SK-N-SH treated with all-trans-retinoic acid at 6 μM for 48 hours (cell line): Measurements from ENCODE around the gene TSPAN18.

Experiments
- ATAC-seq: fragments of 200-7000 bp; cut with Tn5 transposase; 3 replicates; pipeline ENCODE4 v1.9.1; 2020; ENCODE audit warnings: mild to moderate bottlenecking, moderate library complexity
- ARNTL ChIP-seq: fragments of 450-650 bp; formaldehyde crosslinking; IDR thresholded peaks from 2 replicates; pipeline ENCODE4 v1.5.0; 2020; ENCODE audit warnings: low read depth, mild to moderate bottlenecking, moderate library complexity, borderline replicate concordance
- BACH2 ChIP-seq: fragments of 250-450 bp; sonication (Bioruptor Pico); IDR thresholded peaks from 2 replicates; pipeline ENCODE4 v1.9.0; 2021; ENCODE audit warnings: mild to moderate bottlenecking, borderline replicate concordance
- CSDC2 ChIP-seq: fragments of 250-450 bp; sonication (Bioruptor Pico); IDR thresholded peaks from 2 replicates; pipeline ENCODE4 v1.5.0; 2020; ENCODE audit warnings: mild to moderate bottlenecking, moderate library complexity
- ISL1 ChIP-seq: fragments of 250-450 bp; sonication (Bioruptor Pico); IDR thresholded peaks from 2 replicates; pipeline ENCODE4 v2.1.2; 2022; ENCODE audit warnings: mild to moderate bottlenecking, moderate library complexity
- OSR1 ChIP-seq: fragments of 250-450 bp; sonication (Bioruptor Pico); IDR thresholded peaks from 2 replicates; pipeline ENCODE4 v1.8.0; 2022; ENCODE audit warnings: moderate library complexity, mild to moderate bottlenecking, inconsistent platforms
- PPARA ChIP-seq: fragments of 250-450 bp; sonication (Bioruptor Pico); IDR thresholded peaks from 2 replicates; pipeline ENCODE4 v1.5.0; 2020; ENCODE audit warnings: mild to moderate bottlenecking, borderline replicate concordance
- RARB ChIP-seq: fragments of 250-450 bp; sonication (Bioruptor Pico); IDR thresholded peaks from 2 replicates; pipeline ENCODE4 v1.8.0; 2021; ENCODE audit warnings: mild to moderate bottlenecking, moderate library complexity
- SNAI2 ChIP-seq: fragments of 250-450 bp; sonication (Bioruptor Pico); IDR thresholded peaks from 2 replicates; pipeline ENCODE4 v1.5.0; 2020; ENCODE audit warnings: mild to moderate bottlenecking, moderate library complexity
- TOX ChIP-seq: fragments of 250-450 bp; sonication (Bioruptor Pico); IDR thresholded peaks from 2 replicates; pipeline ENCODE4 v1.8.0; 2021; ENCODE audit warnings: mild to moderate bottlenecking, moderate library complexity, borderline replicate concordance
- ZC3H10 ChIP-seq: fragments of 250-450 bp; sonication (Bioruptor Pico); IDR thresholded peaks from 2 replicates; pipeline ENCODE4 v1.5.1; 2021; ENCODE audit warnings: mild to moderate bottlenecking, moderate library complexity
- ZFP3 ChIP-seq: fragments of 250-450 bp; sonication (Bioruptor Pico); IDR thresholded peaks from 2 replicates; pipeline ENCODE4 v1.5.0; 2020; ENCODE audit warnings: mild to moderate bottlenecking, moderate library complexity
- ZFP30 ChIP-seq: fragments of 450-650 bp; formaldehyde crosslinking; IDR thresholded peaks from 2 replicates; pipeline ENCODE4 v1.5.0; 2022; ENCODE audit warnings: mild to moderate bottlenecking, moderate library complexity
- ZNF565 ChIP-seq: fragments of 450-650 bp; formaldehyde crosslinking; conservative IDR thresholded peaks from 2 replicates; pipeline ENCODE4 v1.5.0; 2020; ENCODE audit warnings: low read depth, mild to moderate bottlenecking, moderate library complexity
- ZNF70 ChIP-seq: fragments of 450-650 bp; formaldehyde crosslinking; IDR thresholded peaks from 2 replicates; pipeline ENCODE4 v1.5.0; 2020; ENCODE audit warnings: mild to moderate bottlenecking, moderate library complexity
- ZNF8 ChIP-seq: fragments of 450-650 bp; formaldehyde crosslinking; IDR thresholded peaks from 2 replicates; pipeline ENCODE4 v1.5.0; 2020; ENCODE audit warnings: mild to moderate bottlenecking, moderate library complexity
- TF ChIP-seq, protein P1 (sequence below): fragments of 250-450 bp; sonication (Bioruptor Pico); IDR thresholded peaks from 2 replicates; pipeline ENCODE4 v1.5.1; 2021; ENCODE audit warnings: mild to moderate bottlenecking, moderate library complexity
- TF ChIP-seq, protein P2 (sequence below): fragments of 250-450 bp; sonication (Bioruptor Pico); IDR thresholded peaks from 2 replicates; pipeline ENCODE4 v1.5.0; 2020; ENCODE audit warnings: mild to moderate bottlenecking, moderate library complexity
- TF ChIP-seq, protein P3 (sequence below): fragments of 250-450 bp; sonication (Bioruptor Pico); IDR thresholded peaks from 2 replicates; pipeline ENCODE4 v1.5.1; 2020; ENCODE audit warnings: low read depth, mild to moderate bottlenecking, moderate library complexity
- TF ChIP-seq, protein P4 (sequence below): fragments of 250-450 bp; sonication (Bioruptor Pico); IDR thresholded peaks from 2 replicates; pipeline ENCODE4 v1.8.0; 2021; ENCODE audit warnings: low read depth, mild to moderate bottlenecking, moderate library complexity, borderline replicate concordance
- TF ChIP-seq, protein P5 (sequence below): fragments of 250-450 bp; sonication (Bioruptor Pico); IDR thresholded peaks from 2 replicates; pipeline ENCODE4 v1.8.0; 2020; ENCODE audit warnings: mild to moderate bottlenecking, moderate library complexity, borderline replicate concordance

TSPAN18 gene

DNA sequence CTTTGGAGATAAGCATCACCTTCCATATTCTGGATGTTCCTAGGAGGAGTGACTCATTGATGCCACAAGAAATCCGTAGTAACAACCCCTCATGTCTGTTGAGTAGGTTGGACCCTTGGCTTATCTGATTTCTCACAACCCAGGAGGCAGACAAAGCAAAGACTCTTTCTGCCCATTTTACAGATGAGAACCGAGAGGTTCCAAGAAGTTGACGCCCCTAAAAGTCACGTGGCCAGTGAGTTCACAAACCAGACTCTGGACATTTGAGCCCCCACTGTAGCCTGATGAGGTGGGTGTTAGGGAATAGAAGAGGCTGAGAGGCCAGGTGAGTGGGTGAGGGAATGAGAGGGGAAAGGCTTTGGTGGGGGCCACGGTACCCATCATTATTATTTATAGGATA is 70.3 kb downstream of the TSPAN18 start:
- TF ChIP-seq BACH2 (no peak), ISL1 (no peak), PPARA (no peak), CSDC2 (CRISPR knock-in tag) (no peak)
- TF ChIP-seq, protein P1, sequence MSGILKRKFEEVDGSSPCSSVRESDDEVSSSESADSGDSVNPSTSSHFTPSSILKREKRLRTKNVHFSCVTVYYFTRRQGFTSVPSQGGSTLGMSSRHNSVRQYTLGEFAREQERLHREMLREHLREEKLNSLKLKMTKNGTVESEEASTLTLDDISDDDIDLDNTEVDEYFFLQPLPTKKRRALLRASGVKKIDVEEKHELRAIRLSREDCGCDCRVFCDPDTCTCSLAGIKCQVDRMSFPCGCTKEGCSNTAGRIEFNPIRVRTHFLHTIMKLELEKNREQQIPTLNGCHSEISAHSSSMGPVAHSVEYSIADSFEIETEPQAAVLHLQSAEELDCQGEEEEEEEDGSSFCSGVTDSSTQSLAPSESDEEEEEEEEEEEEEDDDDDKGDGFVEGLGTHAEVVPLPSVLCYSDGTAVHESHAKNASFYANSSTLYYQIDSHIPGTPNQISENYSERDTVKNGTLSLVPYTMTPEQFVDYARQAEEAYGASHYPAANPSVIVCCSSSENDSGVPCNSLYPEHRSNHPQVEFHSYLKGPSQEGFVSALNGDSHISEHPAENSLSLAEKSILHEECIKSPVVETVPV: no peak
- TF ChIP-seq, protein P2, sequence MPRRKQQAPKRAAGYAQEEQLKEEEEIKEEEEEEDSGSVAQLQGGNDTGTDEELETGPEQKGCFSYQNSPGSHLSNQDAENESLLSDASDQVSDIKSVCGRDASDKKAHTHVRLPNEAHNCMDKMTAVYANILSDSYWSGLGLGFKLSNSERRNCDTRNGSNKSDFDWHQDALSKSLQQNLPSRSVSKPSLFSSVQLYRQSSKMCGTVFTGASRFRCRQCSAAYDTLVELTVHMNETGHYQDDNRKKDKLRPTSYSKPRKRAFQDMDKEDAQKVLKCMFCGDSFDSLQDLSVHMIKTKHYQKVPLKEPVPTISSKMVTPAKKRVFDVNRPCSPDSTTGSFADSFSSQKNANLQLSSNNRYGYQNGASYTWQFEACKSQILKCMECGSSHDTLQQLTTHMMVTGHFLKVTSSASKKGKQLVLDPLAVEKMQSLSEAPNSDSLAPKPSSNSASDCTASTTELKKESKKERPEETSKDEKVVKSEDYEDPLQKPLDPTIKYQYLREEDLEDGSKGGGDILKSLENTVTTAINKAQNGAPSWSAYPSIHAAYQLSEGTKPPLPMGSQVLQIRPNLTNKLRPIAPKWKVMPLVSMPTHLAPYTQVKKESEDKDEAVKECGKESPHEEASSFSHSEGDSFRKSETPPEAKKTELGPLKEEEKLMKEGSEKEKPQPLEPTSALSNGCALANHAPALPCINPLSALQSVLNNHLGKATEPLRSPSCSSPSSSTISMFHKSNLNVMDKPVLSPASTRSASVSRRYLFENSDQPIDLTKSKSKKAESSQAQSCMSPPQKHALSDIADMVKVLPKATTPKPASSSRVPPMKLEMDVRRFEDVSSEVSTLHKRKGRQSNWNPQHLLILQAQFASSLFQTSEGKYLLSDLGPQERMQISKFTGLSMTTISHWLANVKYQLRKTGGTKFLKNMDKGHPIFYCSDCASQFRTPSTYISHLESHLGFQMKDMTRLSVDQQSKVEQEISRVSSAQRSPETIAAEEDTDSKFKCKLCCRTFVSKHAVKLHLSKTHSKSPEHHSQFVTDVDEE (CRISPR knock-in tag): no peak
- TF ChIP-seq, all 23 proteins: peak for 0
- ATAC-seq: no peak

DNA sequence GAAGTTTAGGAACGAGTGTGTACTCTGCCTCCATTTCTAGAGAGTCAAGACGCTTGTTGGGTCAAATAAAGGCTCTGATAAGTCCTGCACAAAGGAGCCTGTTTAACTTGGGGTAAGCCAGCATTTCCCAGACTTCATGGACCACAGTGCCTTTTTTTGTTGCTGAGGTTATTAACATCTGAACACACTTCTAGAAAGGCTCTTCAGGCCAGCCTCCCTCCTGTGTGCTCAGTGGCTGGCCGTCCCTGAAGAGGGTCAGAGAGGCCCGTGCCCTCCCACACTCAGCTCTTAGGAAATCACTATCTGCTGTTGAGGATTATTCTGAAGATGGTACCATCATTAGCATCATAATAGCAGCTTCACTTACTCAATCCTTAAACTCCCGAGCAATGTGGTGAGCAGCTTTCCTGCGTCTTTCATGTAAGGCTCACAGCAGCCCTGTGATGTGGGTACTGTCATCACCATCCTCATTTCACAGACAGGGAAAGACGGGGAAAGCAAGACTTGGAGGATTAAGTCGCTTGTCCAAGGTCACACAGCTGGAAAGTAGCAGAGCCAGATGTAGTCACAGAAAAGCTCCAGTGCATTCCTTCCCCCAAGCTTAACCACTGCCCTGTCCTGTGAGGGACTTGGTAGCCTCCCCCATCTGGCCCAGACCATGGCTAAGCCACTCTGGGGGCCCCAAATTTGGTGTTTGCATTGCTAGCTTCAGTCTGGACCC is 71.3 kb downstream of the TSPAN18 start:
- TF ChIP-seq ZFP3 (no peak), ZFP30 (no peak), ISL1 (no peak), RARB (CRISPR knock-in tag) (no peak), OSR1 (CRISPR knock-in tag) (no peak), SNAI2 (CRISPR knock-in tag) (no peak), ZNF70 (no peak), ZC3H10 (CRISPR knock-in tag) (no peak), ZNF8 (no peak), ARNTL (no peak)
- TF ChIP-seq, protein P3, sequence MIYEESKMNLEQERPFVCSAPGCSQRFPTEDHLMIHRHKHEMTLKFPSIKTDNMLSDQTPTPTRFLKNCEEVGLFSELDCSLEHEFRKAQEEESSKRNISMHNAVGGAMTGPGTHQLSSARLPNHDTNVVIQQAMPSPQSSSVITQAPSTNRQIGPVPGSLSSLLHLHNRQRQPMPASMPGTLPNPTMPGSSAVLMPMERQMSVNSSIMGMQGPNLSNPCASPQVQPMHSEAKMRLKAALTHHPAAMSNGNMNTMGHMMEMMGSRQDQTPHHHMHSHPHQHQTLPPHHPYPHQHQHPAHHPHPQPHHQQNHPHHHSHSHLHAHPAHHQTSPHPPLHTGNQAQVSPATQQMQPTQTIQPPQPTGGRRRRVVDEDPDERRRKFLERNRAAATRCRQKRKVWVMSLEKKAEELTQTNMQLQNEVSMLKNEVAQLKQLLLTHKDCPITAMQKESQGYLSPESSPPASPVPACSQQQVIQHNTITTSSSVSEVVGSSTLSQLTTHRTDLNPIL (CRISPR knock-in tag): no peak
- TF ChIP-seq, protein P4, sequence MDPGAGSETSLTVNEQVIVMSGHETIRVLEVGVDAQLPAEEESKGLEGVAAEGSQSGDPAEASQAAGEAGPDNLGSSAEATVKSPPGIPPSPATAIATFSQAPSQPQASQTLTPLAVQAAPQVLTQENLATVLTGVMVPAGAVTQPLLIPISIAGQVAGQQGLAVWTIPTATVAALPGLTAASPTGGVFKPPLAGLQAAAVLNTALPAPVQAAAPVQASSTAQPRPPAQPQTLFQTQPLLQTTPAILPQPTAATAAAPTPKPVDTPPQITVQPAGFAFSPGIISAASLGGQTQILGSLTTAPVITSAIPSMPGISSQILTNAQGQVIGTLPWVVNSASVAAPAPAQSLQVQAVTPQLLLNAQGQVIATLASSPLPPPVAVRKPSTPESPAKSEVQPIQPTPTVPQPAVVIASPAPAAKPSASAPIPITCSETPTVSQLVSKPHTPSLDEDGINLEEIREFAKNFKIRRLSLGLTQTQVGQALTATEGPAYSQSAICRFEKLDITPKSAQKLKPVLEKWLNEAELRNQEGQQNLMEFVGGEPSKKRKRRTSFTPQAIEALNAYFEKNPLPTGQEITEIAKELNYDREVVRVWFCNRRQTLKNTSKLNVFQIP (CRISPR knock-in tag): no peak
- TF ChIP-seq, protein P5, sequence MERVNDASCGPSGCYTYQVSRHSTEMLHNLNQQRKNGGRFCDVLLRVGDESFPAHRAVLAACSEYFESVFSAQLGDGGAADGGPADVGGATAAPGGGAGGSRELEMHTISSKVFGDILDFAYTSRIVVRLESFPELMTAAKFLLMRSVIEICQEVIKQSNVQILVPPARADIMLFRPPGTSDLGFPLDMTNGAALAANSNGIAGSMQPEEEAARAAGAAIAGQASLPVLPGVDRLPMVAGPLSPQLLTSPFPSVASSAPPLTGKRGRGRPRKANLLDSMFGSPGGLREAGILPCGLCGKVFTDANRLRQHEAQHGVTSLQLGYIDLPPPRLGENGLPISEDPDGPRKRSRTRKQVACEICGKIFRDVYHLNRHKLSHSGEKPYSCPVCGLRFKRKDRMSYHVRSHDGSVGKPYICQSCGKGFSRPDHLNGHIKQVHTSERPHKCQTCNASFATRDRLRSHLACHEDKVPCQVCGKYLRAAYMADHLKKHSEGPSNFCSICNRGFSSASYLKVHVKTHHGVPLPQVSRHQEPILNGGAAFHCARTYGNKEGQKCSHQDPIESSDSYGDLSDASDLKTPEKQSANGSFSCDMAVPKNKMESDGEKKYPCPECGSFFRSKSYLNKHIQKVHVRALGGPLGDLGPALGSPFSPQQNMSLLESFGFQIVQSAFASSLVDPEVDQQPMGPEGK (CRISPR knock-in tag): no peak
- ATAC-seq: 0 out of 3 replicates have a peak, but pooled peaks have one; percentile 16

DNA sequence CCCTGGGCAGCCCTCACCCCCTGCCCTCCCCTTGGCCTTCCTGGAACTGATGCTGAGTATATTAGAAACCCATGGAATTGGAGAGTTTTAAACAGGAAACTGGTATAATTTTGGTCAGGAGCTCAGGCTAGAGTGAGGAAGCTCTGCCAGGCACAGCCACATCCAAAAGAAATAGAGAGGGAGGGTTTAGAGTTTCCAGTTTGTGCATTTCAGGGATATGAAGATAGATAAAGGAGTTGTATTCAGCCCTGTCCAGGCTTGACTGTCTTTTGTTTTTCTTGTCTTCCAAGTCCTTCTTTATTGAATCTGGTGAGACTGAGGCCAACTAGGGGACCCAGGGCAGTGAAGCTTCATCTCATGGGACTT is 71.8 kb downstream of the TSPAN18 start:
- ATAC-seq: 0 out of 3 replicates have a peak, but pooled peaks have one; percentile 37
- TF ChIP-seq TOX (no peak), ZNF70 (no peak), ZNF8 (no peak), CSDC2 (CRISPR knock-in tag) (no peak), ZFP30 (no peak), ZNF565 (CRISPR knock-in tag) (no peak), ARNTL (no peak)
- TF ChIP-seq, protein P1: no peak
- TF ChIP-seq, protein P5 (CRISPR knock-in tag): no peak
- TF ChIP-seq, protein P2 (CRISPR knock-in tag): no peak
